Activated CD4-positive, alpha-beta T cell treated with anti-CD3 and anti-CD28 coated beads, Interleukin-2, amount 10 ng/mL, durations not matched to agents 24 days and 14 days (primary cell): ENCODE results near the gene EVC. TPM values are rescaled to one million over a fixed set of nuclear protein-coding genes. Genes with fewer than 3 reads are reported as not detected.
"Not testable (repeated sequence)": the region's sequence is repeated elsewhere in the genome, so short reads cannot be mapped to it uniquely, and the experiment has no call there.

ENCODE experiments used
- DNase-seq: peaks from one replicate; pipeline ENCODE4 v3.0.0; 2022
- H3K27ac Mint-ChIP-seq: one replicate; pipeline ENCODE4 v1.8.0; 2022; ENCODE audit warnings: mild to moderate bottlenecking, mixed read lengths
- H3K27me3 Mint-ChIP-seq: one replicate; pipeline ENCODE4 v1.8.0; 2022; ENCODE audit warnings: mixed read lengths
- H3K36me3 Mint-ChIP-seq: one replicate; pipeline ENCODE4 v1.8.0; 2022; ENCODE audit warnings: low read depth, mild to moderate bottlenecking, mixed read lengths
- H3K4me1 Mint-ChIP-seq: one replicate; pipeline ENCODE4 v1.8.0; 2021; ENCODE audit warnings: mixed read lengths
- H3K4me3 Mint-ChIP-seq: one replicate; pipeline ENCODE4 v1.8.0; 2022; ENCODE audit warnings: mild to moderate bottlenecking, moderate library complexity, mixed read lengths
- H3K9me3 Mint-ChIP-seq: one replicate; pipeline ENCODE4 v1.8.0; 2021; ENCODE audit warnings: mixed read lengths
- intact Hi-C: fragments of 100-400 bp; cut with micrococcal nuclease; formaldehyde crosslinking; loops from one replicate; pipeline ENCODE4 v1.15.1; 2023
- total RNA-seq: library from RNA; stranded (reverse); gene quantifications from 2 replicates; pipeline ENCODE4 v1.2.3, GENCODE V29; 2022

The EVC gene
- total RNA-seq, 1 donor from 2014 or later: 1.9 TPM

DNA sequence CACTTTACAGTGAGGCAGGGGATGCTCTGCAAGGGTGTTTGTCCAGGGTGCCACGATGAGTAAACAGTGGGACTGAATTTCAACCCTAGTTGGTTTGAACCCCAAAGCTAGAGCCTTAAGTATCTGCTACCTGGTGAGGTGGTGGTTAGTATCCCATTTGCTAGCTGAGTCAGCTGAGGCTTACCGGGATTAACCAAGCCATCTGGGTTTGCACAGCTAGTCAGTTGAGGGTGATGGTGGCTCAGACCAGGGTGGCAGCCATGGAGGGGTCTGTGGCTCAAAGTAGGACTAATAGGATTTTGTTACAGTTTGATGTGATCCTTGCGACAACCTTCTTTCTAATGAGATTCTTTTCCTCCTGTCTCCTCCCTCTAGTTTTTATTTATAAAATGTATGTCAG is 1.9 kb downstream of the EVC start:
- H3K4me1 Mint-ChIP-seq: peaks cover 4% of the 10 kb centered on the region
- no peak overlapping the region for H3K27ac Mint-ChIP-seq
- H3K9me3 Mint-ChIP-seq: peaks cover 19% of the 10 kb centered on the region
- intact Hi-C loops: loop anchor here (2.0 kb wide), 1 partner anchor 46 kb away; no protein-coding TSS in a partner anchor
- peaks cover 28% of the 10 kb centered on the region for H3K27me3 Mint-ChIP-seq
- H3K36me3 Mint-ChIP-seq: no peaks in the 10 kb centered on the region
- no peak overlapping the region for H3K4me3 Mint-ChIP-seq
- no peak for DNase-seq

DNA sequence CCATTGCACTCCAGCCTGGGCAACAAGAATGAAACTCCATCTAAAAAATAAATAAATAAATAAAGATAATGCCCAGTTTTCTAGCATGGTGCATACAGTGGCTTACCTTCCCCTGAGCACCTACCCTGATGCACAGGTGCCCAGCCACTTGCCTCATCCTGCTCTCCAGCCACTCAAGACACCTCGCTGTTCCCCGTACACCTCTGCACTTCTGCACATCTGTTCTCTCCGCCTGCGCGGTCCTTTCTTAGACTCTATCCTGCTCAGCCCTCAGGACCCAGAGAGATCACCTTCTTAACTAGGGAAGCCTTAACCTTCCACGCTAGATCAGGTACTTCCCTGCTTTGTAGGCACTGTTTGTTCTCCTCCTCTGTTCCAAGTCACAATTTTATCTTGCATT is 2.9 kb downstream of the EVC start:
- H3K4me3 Mint-ChIP-seq: no peak overlapping the region
- intact Hi-C loops: loop anchor here (2.0 kb wide), 1 partner anchor 45 kb away; no protein-coding TSS in a partner anchor
- H3K27me3 Mint-ChIP-seq: peaks cover 26% of the 10 kb centered on the region
- DNase-seq: no peak
- no peak overlapping the region for H3K27ac Mint-ChIP-seq
- H3K4me1 Mint-ChIP-seq: peaks cover 4% of the 10 kb centered on the region
- H3K36me3 Mint-ChIP-seq: no peaks in the 10 kb centered on the region
- peaks cover 19% of the 10 kb centered on the region for H3K9me3 Mint-ChIP-seq

- intact Hi-C loops: no loop called here
- Mint-ChIP-seq H3K27me3 (peaks cover 17% of the 10 kb centered on the region), H3K36me3 (no peaks in the 10 kb centered on the region), H3K9me3 (peaks cover 19% of the 10 kb centered on the region), H3K4me3 (no peak overlapping the region), H3K4me1 (peaks cover 4% of the 10 kb centered on the region), H3K27ac (no peak overlapping the region)
- no peak for DNase-seq
Observed at GRCh38 chr4:5715357-5715756, 4.4 kb downstream of the EVC start.

DNA sequence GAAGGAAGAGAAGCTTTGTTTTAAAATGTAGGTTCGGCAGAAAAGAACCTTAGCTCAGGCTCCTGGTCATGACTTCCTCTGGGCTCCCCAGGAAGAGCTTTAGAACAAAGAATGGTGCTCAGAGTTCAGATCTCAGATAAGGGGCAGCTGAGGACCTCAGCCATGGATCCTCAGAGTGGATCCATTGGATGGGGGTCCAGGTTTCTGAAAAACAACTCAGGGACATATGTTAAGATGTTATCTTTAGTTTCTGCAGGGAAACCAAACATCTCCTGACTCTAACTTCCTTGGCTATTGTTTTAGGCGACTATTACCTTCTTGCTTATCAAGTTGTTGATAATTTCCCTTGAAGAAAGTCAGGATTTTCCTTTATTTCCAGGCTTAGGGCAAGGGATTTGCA is 5.4 kb downstream of the EVC start:
- Mint-ChIP-seq H3K4me3 (no peak overlapping the region), H3K9me3 (peaks cover 19% of the 10 kb centered on the region), H3K27me3 (peaks cover 10% of the 10 kb centered on the region), H3K4me1 (no peaks in the 10 kb centered on the region), H3K36me3 (no peaks in the 10 kb centered on the region), H3K27ac (no peak overlapping the region)
- intact Hi-C loops: no loop called here
- no peak for DNase-seq

GRCh38 chr4:5717449-5718158 is 6.6 kb downstream of the EVC start:
- intact Hi-C loops: no loop called here
- Mint-ChIP-seq H3K27me3 (peaks cover 1% of the 10 kb centered on the region), H3K4me3 (no peak overlapping the region), H3K36me3 (no peaks in the 10 kb centered on the region), H3K27ac (no peak overlapping the region), H3K9me3 (peaks cover 19% of the 10 kb centered on the region), H3K4me1 (no peaks in the 10 kb centered on the region)
- no peak for DNase-seq

- intact Hi-C loops: no loop called here
- Mint-ChIP-seq H3K9me3 (peaks cover 19% of the 10 kb centered on the region), H3K4me1 (no peaks in the 10 kb centered on the region), H3K4me3 (no peak overlapping the region), H3K36me3 (no peaks in the 10 kb centered on the region), H3K27me3 (no peaks in the 10 kb centered on the region), H3K27ac (no peak overlapping the region)
- DNase-seq: no peak
Observed at GRCh38 chr4:5718411-5718810, 7.4 kb downstream of the EVC start.

- no peaks in the 10 kb centered on the region for H3K4me1 Mint-ChIP-seq
- no peaks in the 10 kb centered on the region for H3K36me3 Mint-ChIP-seq
- no peak for DNase-seq
- H3K27me3 Mint-ChIP-seq: no peaks in the 10 kb centered on the region
- H3K9me3 Mint-ChIP-seq: peaks cover 19% of the 10 kb centered on the region
- intact Hi-C loops: no loop called here
- H3K27ac Mint-ChIP-seq: no peak overlapping the region
- H3K4me3 Mint-ChIP-seq: no peak overlapping the region
Observed at GRCh38 chr4:5719350-5720055, 8.5 kb downstream of the EVC start.

DNA sequence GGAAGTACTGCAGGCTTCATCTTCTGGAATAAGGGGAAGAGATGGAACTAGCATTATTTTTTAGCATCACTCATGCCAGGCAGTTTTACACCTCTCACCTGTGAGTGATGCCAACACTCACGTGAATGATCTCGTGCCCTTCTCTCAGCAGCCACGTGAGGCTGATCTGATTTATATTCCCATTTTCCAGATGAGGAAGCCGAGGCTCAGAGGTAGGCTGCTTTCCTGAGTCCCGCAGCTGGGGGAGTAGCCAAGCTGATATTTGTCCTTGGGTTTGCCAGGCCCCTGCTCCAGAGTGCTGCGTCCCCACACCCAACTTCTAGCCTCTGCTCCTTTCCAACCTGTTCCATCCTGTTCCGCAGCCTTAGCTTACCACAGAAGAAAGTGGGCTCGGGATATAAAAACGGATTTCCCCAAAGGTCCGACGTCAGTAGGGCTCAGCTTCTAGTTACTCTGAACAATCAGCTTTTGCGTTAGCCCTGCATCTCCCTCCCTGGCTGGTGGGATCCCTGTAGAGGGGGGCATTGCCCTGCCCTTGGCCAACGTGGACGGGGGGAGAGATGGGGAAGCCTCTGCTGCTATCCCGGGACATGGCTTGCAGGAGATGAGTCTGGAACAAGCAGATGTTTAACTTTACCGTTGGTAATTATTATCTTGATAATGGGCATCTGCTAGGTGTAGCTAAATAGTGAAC is 9.3 kb downstream of the EVC start:
- no peaks in the 10 kb centered on the region for H3K4me1 Mint-ChIP-seq
- intact Hi-C loops: no loop called here

DNA sequence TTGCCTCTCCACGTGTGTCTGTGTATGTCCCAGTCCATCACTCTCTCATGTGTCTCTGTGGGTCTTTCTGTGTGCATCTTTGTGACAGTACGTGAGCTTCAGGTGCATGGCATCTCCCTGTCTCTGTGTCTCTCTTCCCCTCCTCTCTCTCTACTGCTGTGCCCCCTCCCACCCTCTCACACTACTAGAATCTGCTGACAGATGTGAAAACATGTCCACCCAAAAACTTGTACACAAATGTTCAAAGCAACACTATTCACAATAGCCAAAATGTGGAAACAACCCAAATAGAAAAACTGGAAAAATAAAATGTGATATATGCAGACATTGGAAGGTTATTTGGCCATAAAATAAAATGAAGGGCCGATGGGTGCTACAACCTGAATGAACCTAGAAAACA is 10.0 kb downstream of the EVC start:
- Mint-ChIP-seq H3K27me3 (no peaks in the 10 kb centered on the region), H3K36me3 (no peaks in the 10 kb centered on the region), H3K4me3 (no peak overlapping the region), H3K9me3 (peaks cover 13% of the 10 kb centered on the region), H3K4me1 (no peaks in the 10 kb centered on the region), H3K27ac (no peak overlapping the region)
- intact Hi-C loops: no loop called here
- DNase-seq: no peak

More for the DNA sequence above, 9.3 kb downstream of the EVC start:
- Mint-ChIP-seq H3K4me3 (no peak overlapping the region), H3K27ac (no peak overlapping the region), H3K9me3 (peaks cover 14% of the 10 kb centered on the region), H3K27me3 (no peaks in the 10 kb centered on the region), H3K36me3 (no peaks in the 10 kb centered on the region)
- DNase-seq: no peak

DNA sequence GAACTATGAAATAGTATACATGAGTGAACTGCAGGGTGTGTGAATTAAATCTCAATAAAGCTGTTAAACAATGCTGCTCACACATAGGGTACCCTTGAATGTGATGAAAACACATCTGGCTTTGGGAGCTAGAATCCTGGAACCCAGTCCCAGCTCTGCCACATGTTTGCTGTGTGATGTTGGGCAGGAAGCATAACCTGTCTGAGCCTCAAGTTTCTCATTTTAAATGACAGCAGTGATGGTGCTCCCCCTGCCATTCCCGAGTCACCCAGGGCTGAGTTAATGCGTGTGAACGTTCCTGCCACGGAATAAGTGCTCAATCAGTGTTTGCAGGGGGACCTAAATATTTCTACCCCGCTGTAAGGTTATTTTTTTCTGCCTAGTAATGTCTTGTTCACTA is 10.9 kb downstream of the EVC start:
- Mint-ChIP-seq H3K27ac (no peak overlapping the region), H3K4me1 (no peaks in the 10 kb centered on the region), H3K9me3 (peaks cover 8% of the 10 kb centered on the region), H3K27me3 (no peaks in the 10 kb centered on the region), H3K4me3 (no peak overlapping the region), H3K36me3 (no peaks in the 10 kb centered on the region)
- DNase-seq: no peak
- intact Hi-C loops: no loop called here

DNA sequence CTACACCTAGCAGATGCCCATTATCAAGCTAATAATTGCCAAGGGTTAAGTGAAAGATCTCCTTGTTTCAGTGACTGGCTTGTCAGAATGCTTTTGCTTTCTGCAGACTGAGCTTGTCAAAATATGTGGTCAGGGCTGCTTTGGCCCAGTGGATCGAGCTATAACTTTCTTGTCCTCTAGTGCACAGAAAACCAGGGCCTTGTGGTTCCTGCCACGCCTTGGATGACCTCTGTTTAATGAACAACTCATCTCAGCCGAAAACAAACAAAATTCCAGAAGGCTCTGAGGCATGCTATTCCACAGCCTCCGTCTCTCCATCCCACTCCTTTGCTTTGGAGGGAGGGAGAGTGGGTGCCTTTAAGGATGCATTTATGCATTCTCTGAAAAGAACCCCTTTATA is 11.3 kb downstream of the EVC start:
- H3K9me3 Mint-ChIP-seq: peaks cover 4% of the 10 kb centered on the region
- no peak overlapping the region for H3K27ac Mint-ChIP-seq
- no peaks in the 10 kb centered on the region for H3K4me1 Mint-ChIP-seq
- H3K36me3 Mint-ChIP-seq: no peaks in the 10 kb centered on the region
- no peak overlapping the region for H3K4me3 Mint-ChIP-seq
- intact Hi-C loops: no loop called here
- DNase-seq: no peak
- no peaks in the 10 kb centered on the region for H3K27me3 Mint-ChIP-seq

GRCh38 chr4:5724377-5724776 is 13.4 kb downstream of the EVC start:
- no peaks in the 10 kb centered on the region for H3K9me3 Mint-ChIP-seq

GRCh38 chr4:5728412-5728811 is 17.4 kb downstream of the EVC start:
- H3K27ac Mint-ChIP-seq, H3K4me1 Mint-ChIP-seq, H3K9me3 Mint-ChIP-seq, H3K27me3 Mint-ChIP-seq, DNase-seq, H3K36me3 Mint-ChIP-seq, H3K4me3 Mint-ChIP-seq, intact Hi-C loops: not testable (repeated sequence)

More at GRCh38 chr4:5724377-5724776, 13.4 kb downstream of the EVC start:
- Mint-ChIP-seq H3K36me3 (no peaks in the 10 kb centered on the region), H3K27ac (no peak overlapping the region), H3K4me3 (no peak overlapping the region), H3K4me1 (no peaks in the 10 kb centered on the region), H3K27me3 (no peaks in the 10 kb centered on the region)
- DNase-seq: no peak
- intact Hi-C loops: no loop called here

DNA sequence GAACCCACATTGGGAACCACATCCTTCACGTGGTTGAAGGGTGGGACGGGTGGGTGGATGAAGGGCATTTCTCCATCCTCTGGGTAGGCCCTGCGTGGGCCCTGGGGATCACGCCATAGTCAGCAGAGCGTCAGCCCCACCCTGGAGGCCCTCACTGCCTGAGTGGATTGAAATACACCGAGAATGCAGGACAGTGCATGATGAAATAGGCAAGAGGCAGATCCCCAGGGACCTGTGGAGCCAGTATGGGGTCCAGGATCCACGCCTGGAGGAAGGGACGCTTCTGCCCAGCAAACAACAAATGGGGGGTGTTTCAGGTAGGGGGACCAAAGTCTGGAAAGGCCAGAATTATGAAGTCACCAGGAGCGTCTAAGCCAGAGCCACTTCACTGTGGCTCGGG is 19.4 kb downstream of the EVC start:
- no peak overlapping the region for H3K27ac Mint-ChIP-seq
- H3K36me3 Mint-ChIP-seq: no peaks in the 10 kb centered on the region
- DNase-seq: no peak
- no peaks in the 10 kb centered on the region for H3K9me3 Mint-ChIP-seq
- intact Hi-C loops: no loop called here
- no peaks in the 10 kb centered on the region for H3K4me1 Mint-ChIP-seq
- no peak overlapping the region for H3K4me3 Mint-ChIP-seq
- H3K27me3 Mint-ChIP-seq: no peaks in the 10 kb centered on the region
